K562 (cell line): ENCODE results near the gene CAPN13. TPM values are rescaled to one million over a fixed set of nuclear protein-coding genes. Genes with fewer than 3 reads are reported as not detected.

Experiments
- ATAC-seq: fragments of 200-7000 bp; cut with Tn5 transposase; 3 replicates; pipeline ENCODE4 v1.9.1; 2020; ENCODE audit warnings: moderate library complexity
- BruUV-seq: library from RNA; stranded (reverse); fragments of 400-500 nt; replicated peaks from 2 replicates; lab custom pipeline; 2021; lab: Mats Ljungman, UMichigan
- CTCF ChIA-PET: fragments of 300-600 bp; formaldehyde crosslinking; extraction: SDS; loops from one replicate; lab custom pipeline; 2021; ENCODE audit warnings: low intra/inter-chr PET ratio; lab: Yijun Ruan, JAX
- POLR2A ChIA-PET: fragments of 300-600, 350-650 bp; sonication (Branson Sonifier 250); formaldehyde crosslinking; extraction: SDS; loops from one replicate; lab custom pipeline; 2021; ENCODE audit warnings: antibody characterized with exemption, inconsistent platforms; lab: Yijun Ruan, JAX
- DNase-seq, 4 experiments: peaks; one replicate each; pipeline versions ENCODE4 v3.0.0 to v3.0.0-alpha.2; 2011 to 2018; ENCODE audit warnings: low spot score in 3 of 4, mixed read lengths in 3 of 4; ENCODE audit errors: extremely low read depth in 1 of 4
- FAIRE-seq: peaks from 2 replicates; lab custom pipeline; 2011; peaks lifted over from hg19 to GRCh38; lab: Jason Lieb, UNC
- H2AFZ ChIP-seq: 2 replicates; pipeline ENCODE4 v1.6.0; 2011; ENCODE audit warnings: low read depth, low read length, control low read depth, inconsistent platforms
- H3K27ac ChIP-seq: fragments of 200-600 bp; 3 replicates; pipeline ENCODE4 v1.8.0; 2011; ENCODE audit warnings: low read depth, mild to moderate bottlenecking, control low read depth, inconsistent platforms, low read length, moderate library complexity, mixed read lengths; ENCODE audit errors: extremely low read depth
- H3K27me3 ChIP-seq, 2 experiments: fragments of 300-600 bp in 1 of 2; 2 replicates in 1 of 2; 3 replicates in 1 of 2; pipeline versions ENCODE4 v1.6.0 to v1.8.0; 2011; ENCODE audit warnings: inconsistent platforms in 2 of 2, low read length in 2 of 2, mild to moderate bottlenecking in 1 of 2, mixed read lengths in 1 of 2, moderate library complexity in 1 of 2; ENCODE audit not compliant: control insufficient read depth in 2 of 2, insufficient read depth in 2 of 2
- H3K36me3 ChIP-seq: fragments of 300-600 bp; 3 replicates; pipeline ENCODE4 v1.8.0; 2011; ENCODE audit warnings: mild to moderate bottlenecking, low read length, inconsistent platforms; ENCODE audit not compliant: control insufficient read depth, insufficient read depth
- H3K4me1 ChIP-seq, 2 experiments: fragments of 200-600 bp in 1 of 2; replicated peaks in 1 of 2; 2 replicates in 1 of 2; 3 replicates in 1 of 2; pipeline versions ENCODE4 v1.5.1 to v1.8.0; 2011; ENCODE audit warnings: inconsistent platforms in 2 of 2, low read length in 2 of 2, mild to moderate bottlenecking in 1 of 2, mixed read lengths in 1 of 2, moderate library complexity in 1 of 2; ENCODE audit not compliant: control insufficient read depth in 2 of 2, insufficient read depth in 2 of 2
- H3K4me2 ChIP-seq: 2 replicates; pipeline ENCODE4 v1.6.1; 2011; ENCODE audit warnings: low read length, control low read depth, inconsistent platforms, mixed read lengths; ENCODE audit not compliant: insufficient read depth
- H3K4me3 ChIP-seq: fragments of 200-600 bp; sonication (generic), shearing (Covaris generic); 2 replicates; pipeline ENCODE4 v1.5.1; 2016; ENCODE audit warnings: control low read depth, inconsistent platforms
- H3K79me2 ChIP-seq: fragments of 200-600 bp; 3 replicates; pipeline ENCODE4 v1.8.0; 2011; ENCODE audit warnings: low read length, inconsistent platforms; ENCODE audit not compliant: control insufficient read depth, insufficient read depth
- H3K9ac ChIP-seq, 2 experiments: 2 replicates each; pipeline versions ENCODE4 v1.6.0 to v1.6.1; 2011; ENCODE audit warnings: low read depth in 2 of 2, low read length in 2 of 2, control low read depth in 1 of 2, inconsistent platforms in 1 of 2, mild to moderate bottlenecking in 1 of 2, mixed read lengths in 1 of 2; ENCODE audit not compliant: insufficient read depth in 1 of 2
- H3K9me1 ChIP-seq: one replicate; pipeline ENCODE4 v1.6.0; 2011; ENCODE audit warnings: inconsistent platforms, mild to moderate bottlenecking, low read length, moderate library complexity; ENCODE audit not compliant: control insufficient read depth, insufficient read depth
- H3K9me3 ChIP-seq: replicated peaks from 2 replicates; pipeline ENCODE4 v1.5.1; 2011; ENCODE audit warnings: low read depth, low read length, inconsistent platforms; ENCODE audit not compliant: control insufficient read depth, insufficient read depth
- H4K20me1 ChIP-seq: replicated peaks from 2 replicates; pipeline ENCODE4 v1.6.1; 2011; ENCODE audit warnings: low read length, inconsistent platforms, mixed read lengths; ENCODE audit not compliant: control insufficient read depth, insufficient read depth
- AFF4 ChIP-seq: sonication (generic); formaldehyde crosslinking; IDR thresholded peaks from 2 replicates; pipeline ENCODE4 v1.8.0; 2023; ENCODE audit warnings: mild to moderate bottlenecking, missing genetic modification reagents
- MAFG ChIP-seq: fragments of 450-650 bp; conservative IDR thresholded peaks from 2 replicates; pipeline ENCODE4 v1.6.1; 2016; ENCODE audit warnings: missing genetic modification characterization, missing compliant biosample characterization
- MCM3 ChIP-seq: fragments of 450-650 bp; IDR thresholded peaks from 2 replicates; pipeline ENCODE4 v1.6.1; 2016
- MED1 ChIP-seq: sonication (generic); formaldehyde crosslinking; IDR thresholded peaks from 2 replicates; pipeline ENCODE4 v1.8.1; 2023; ENCODE audit warnings: missing genetic modification reagents, borderline replicate concordance
- PML ChIP-seq: IDR thresholded peaks from 2 replicates; pipeline ENCODE4 v1.6.1; 2012; ENCODE audit warnings: low read length, inconsistent platforms
- POLR2G ChIP-seq: fragments of 200-400 bp; formaldehyde crosslinking; IDR thresholded peaks from 2 replicates; pipeline ENCODE4 v1.6.1; 2017; ENCODE audit warnings: low read depth, mild to moderate bottlenecking, antibody characterized with exemption, low read length, moderate library complexity
- THRB ChIP-seq: fragments of 450-650 bp; formaldehyde crosslinking; conservative IDR thresholded peaks from 2 replicates; pipeline ENCODE4 v1.4.0; 2022; ENCODE audit warnings: mild to moderate bottlenecking, missing genetic modification characterization
- ZNF140 ChIP-seq: fragments of 250-450 bp; sonication (Bioruptor Pico); IDR thresholded peaks from 2 replicates; pipeline ENCODE4 v1.8.0; 2021; ENCODE audit warnings: moderate library complexity, mild to moderate bottlenecking, inconsistent platforms
- ZNF324 ChIP-seq: fragments of 250-450 bp; sonication (Bioruptor Pico); IDR thresholded peaks from 2 replicates; pipeline ENCODE4 v1.4.0; 2020; ENCODE audit warnings: mild to moderate bottlenecking
- WGBS: fragments of 100-300 bp; shearing (Covaris generic); methylation state at CpG from one replicate; pipeline ENCODE4 v1.1.6; 2016; ENCODE audit warnings: low coverage, mixed read lengths; ENCODE audit not compliant: insufficient coverage; ENCODE audit errors: missing lambda C conversion rate; 5-methylcytosine and 5-hydroxymethylcytosine counted together
- in situ Hi-C: fragments of 300-500 bp; cut with MboI; formaldehyde crosslinking; loops from 4 replicates; pipeline ENCODE4 v1.15.0; 2018; ENCODE audit warnings: inconsistent platforms, mixed read lengths
- intact Hi-C: fragments of 100-400 bp; cut with micrococcal nuclease; formaldehyde crosslinking; loops from 2 replicates; pipeline ENCODE4 v1.14.2; 2022
- polyA plus RNA-seq, 8 experiments: library from polyadenylated mRNA; depleted of rRNA in 4 of 8; stranded (reverse) in 5 of 8; unstranded in 3 of 8; fragments of >200 nt; fragmentation: Nextera tagmentation in 2 of 8; fragmentation: Illumina TruSeq in 1 of 8; extraction: Ambion mirVana in 2 of 8; extraction: Trizol in 1 of 8; gene quantifications; 2 replicates each; pipeline versions ENCODE4 v1.2.1 to v1.2.3, GENCODE V29; 2011 to 2014; ENCODE audit warnings: inconsistent platforms in 1 of 8, missing spikeins in 1 of 8
- total RNA-seq, 7 experiments: library from RNA; depleted of rRNA in 6 of 7; stranded (reverse); fragments of >200 nt in 6 of 7; fragmentation: Illumina TruSeq in 2 of 7; extraction: Trizol in 2 of 7; gene quantifications; 2 replicates each; pipeline versions ENCODE4 v1.2.1 to v1.2.3, GENCODE V29; 2011 to 2021; ENCODE audit warnings: low replicate concordance in 1 of 7
- TF ChIP-seq, protein P1 (sequence below): sonication (generic); formaldehyde crosslinking; IDR thresholded peaks from 2 replicates; pipeline ENCODE4 v1.9.0; 2022; ENCODE audit warnings: mild to moderate bottlenecking, missing genetic modification reagents
- TF ChIP-seq, protein P2 (sequence below): fragments of 450-650 bp; conservative IDR thresholded peaks from 2 replicates; pipeline ENCODE4 v1.6.1; 2016; ENCODE audit warnings: missing genetic modification characterization, low read depth, mild to moderate bottlenecking, control low read depth, missing compliant biosample characterization
- TF ChIP-seq, protein P3 (sequence below): sonication (generic); formaldehyde crosslinking; IDR thresholded peaks from 2 replicates; pipeline ENCODE4 v1.4.0; 2020; ENCODE audit warnings: mild to moderate bottlenecking, missing genetic modification reagents

CAPN13 gene
- total and polyA plus RNA-seq, 9 of the 15 experiments (the other 6 are each of a cell fraction or from before 2014, with no cell fraction given) = not detected

GRCh38 chr2:30780776-30781330 lies 26.4 kb downstream of the CAPN13 start (continued):
- no peak for TF ChIP-seq ZNF140
- no peak for TF ChIP-seq MAFG (tag)
- no peak for TF ChIP-seq MED1
- TF ChIP-seq, protein P1, sequence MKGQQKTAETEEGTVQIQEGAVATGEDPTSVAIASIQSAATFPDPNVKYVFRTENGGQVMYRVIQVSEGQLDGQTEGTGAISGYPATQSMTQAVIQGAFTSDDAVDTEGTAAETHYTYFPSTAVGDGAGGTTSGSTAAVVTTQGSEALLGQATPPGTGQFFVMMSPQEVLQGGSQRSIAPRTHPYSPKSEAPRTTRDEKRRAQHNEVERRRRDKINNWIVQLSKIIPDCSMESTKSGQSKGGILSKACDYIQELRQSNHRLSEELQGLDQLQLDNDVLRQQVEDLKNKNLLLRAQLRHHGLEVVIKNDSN (CRISPR knock-in tag) = no peak
- TF ChIP-seq, protein P2, sequence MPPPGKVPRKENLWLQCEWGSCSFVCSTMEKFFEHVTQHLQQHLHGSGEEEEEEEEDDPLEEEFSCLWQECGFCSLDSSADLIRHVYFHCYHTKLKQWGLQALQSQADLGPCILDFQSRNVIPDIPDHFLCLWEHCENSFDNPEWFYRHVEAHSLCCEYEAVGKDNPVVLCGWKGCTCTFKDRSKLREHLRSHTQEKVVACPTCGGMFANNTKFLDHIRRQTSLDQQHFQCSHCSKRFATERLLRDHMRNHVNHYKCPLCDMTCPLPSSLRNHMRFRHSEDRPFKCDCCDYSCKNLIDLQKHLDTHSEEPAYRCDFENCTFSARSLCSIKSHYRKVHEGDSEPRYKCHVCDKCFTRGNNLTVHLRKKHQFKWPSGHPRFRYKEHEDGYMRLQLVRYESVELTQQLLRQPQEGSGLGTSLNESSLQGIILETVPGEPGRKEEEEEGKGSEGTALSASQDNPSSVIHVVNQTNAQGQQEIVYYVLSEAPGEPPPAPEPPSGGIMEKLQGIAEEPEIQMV (tag) = no peak

- DNase-seq = no peak
- no TSS peak for BruUV-seq
- H3K4me3 ChIP-seq = no peak overlapping the region
- WGBS = 1% methylated on average over 11 of the region's 11 CpGs
- CTCF ChIA-PET = no interaction called here
- no peak for ATAC-seq
- H3K79me2 ChIP-seq = no peaks in the 10 kb centered on the region
- H3K27me3 ChIP-seq = peaks cover 2 to 32% of the 10 kb centered on the region in 2 experiments; a peak in 3 of 5 replicates
- no peak for FAIRE-seq
- H3K9ac ChIP-seq = no peak overlapping the region
- H2AFZ ChIP-seq = no peak overlapping the region
- H3K36me3 ChIP-seq = no peaks in the 10 kb centered on the region
- in situ Hi-C loops (no loop called here), intact Hi-C loops (no loop called here)
- POLR2A ChIA-PET = no interaction called here
- no peaks in the 10 kb centered on the region for H3K9me3 ChIP-seq
- no peaks in the 10 kb centered on the region for H4K20me1 ChIP-seq
- H3K9me1 ChIP-seq = no peaks in the 10 kb centered on the region
- no peak overlapping the region for H3K27ac ChIP-seq
- H3K4me2 ChIP-seq = no peak overlapping the region
- no peaks in the 10 kb centered on the region; a peak in 1 of 5 replicates for H3K4me1 ChIP-seq
- TF ChIP-seq MCM3 (no peak), POLR2G (no peak), AFF4 (no peak), ZNF324 (CRISPR knock-in tag) (no peak), THRB (CRISPR knock-in tag) (no peak), PML (no peak)
- TF ChIP-seq, protein P3, sequence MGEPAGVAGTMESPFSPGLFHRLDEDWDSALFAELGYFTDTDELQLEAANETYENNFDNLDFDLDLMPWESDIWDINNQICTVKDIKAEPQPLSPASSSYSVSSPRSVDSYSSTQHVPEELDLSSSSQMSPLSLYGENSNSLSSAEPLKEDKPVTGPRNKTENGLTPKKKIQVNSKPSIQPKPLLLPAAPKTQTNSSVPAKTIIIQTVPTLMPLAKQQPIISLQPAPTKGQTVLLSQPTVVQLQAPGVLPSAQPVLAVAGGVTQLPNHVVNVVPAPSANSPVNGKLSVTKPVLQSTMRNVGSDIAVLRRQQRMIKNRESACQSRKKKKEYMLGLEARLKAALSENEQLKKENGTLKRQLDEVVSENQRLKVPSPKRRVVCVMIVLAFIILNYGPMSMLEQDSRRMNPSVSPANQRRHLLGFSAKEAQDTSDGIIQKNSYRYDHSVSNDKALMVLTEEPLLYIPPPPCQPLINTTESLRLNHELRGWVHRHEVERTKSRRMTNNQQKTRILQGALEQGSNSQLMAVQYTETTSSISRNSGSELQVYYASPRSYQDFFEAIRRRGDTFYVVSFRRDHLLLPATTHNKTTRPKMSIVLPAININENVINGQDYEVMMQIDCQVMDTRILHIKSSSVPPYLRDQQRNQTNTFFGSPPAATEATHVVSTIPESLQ = no peak
Measured at GRCh38 chr2:30778611-30779010, 28.6 kb downstream of the CAPN13 start.
